ENCODE data around the gene GALNTL6. TPM values are rescaled to one million over a fixed set of nuclear protein-coding genes. Genes with fewer than 3 reads are reported as not detected.

GALNTL6 gene
- total and polyA plus RNA-seq, 2 donors (not counting 3 experiments of a cell fraction or from before 2014, with no cell fraction given), result not detected

GRCh38 chr4:173002830-173003561, 1189.8 kb downstream of the GALNTL6 start:
- dilution Hi-C loops (cut with MboI; ENCODE audit: extremely low pct_ligation_motif_present, low sequenced_read_pairs) (no loop called here), intact Hi-C loops (cut with micrococcal nuclease) (no loop called here)
- Histone ChIP-seq H3K9me3 (replicated peaks; ENCODE audit: control insufficient read depth, insufficient read depth, low read length) (no peaks in the 10 kb centered on the region), H3K9ac (replicated peaks; ENCODE audit: extremely low read depth, insufficient read depth, low read length) (no peak overlapping the region), H3K79me2 (ENCODE audit: control insufficient read depth, insufficient read depth, low read length) (no peaks in the 10 kb centered on the region), H3K27me3 (ENCODE audit: control insufficient read depth in 2 of 2, insufficient read depth in 2 of 2, low read length in 2 of 2) (peaks cover 0 to 2% of the 10 kb centered on the region in 2 experiments), H3K9me1 (replicated peaks; ENCODE audit: control insufficient read depth, extremely low read depth, insufficient read depth, low read length) (no peaks in the 10 kb centered on the region), H2AFZ (ENCODE audit: low read depth, low read length) (no peak overlapping the region), H3K4me3 (replicated peaks in 1 of 3; ENCODE audit: insufficient read depth in 1 of 3, low read depth in 1 of 3, low read length in 3 of 3) (no peak overlapping the region), H3K4me2 (ENCODE audit: insufficient read depth, low read length) (no peak overlapping the region), H3K4me1 (ENCODE audit: control insufficient read depth, extremely low read depth, insufficient read depth, low read length) (peaks cover 4% of the 10 kb centered on the region), H3K27ac (ENCODE audit: insufficient read depth, low read depth, low read length) (no peak overlapping the region), H4K20me1 (replicated peaks; ENCODE audit: control insufficient read depth, extremely low read depth, insufficient read depth, low read length) (no peaks in the 10 kb centered on the region), H3K36me3 (ENCODE audit: control insufficient read depth in 2 of 2, extremely low read depth in 1 of 2, insufficient read depth in 2 of 2, low read length in 2 of 2) (no peaks in the 10 kb centered on the region)
- FAIRE-seq, result no peak
- ChIA-PET CTCF (interaction anchor here (0.6 to 3.7 kb wide), 2 partner anchors 11 to 267 kb away, joined by 3 to 24 read pairs; no protein-coding TSS in a partner anchor), POLR2A (no interaction called here)
- TF ChIP-seq POLR2AphosphoS5 (IDR thresholded peaks at IDR 0.05; ENCODE audit: insufficient read depth, low read depth, low read length) (no peak), EZH2 (IDR thresholded peaks at IDR 0.05; ENCODE audit: borderline replicate concordance, low read depth, low read length, severe bottlenecking) (no peak), JUN (IDR thresholded peaks at IDR 0.05; ENCODE audit: borderline replicate concordance, insufficient read depth, insufficient read length, low read depth) (no peak), GATA2 (IDR thresholded peaks at IDR 0.05; ENCODE audit: insufficient read depth, insufficient read length, low read depth, low read length) (no peak), MYC (IDR thresholded peaks at IDR 0.05; ENCODE audit: low read depth, low read length) (no peak), POLR2A (IDR thresholded peaks at IDR 0.05; ENCODE audit: low read depth, low read length) (no peak), FOS (IDR thresholded peaks at IDR 0.05; ENCODE audit: borderline replicate concordance, insufficient read depth, low read length) (no peak)
- TF ChIP-seq, protein P1, sequence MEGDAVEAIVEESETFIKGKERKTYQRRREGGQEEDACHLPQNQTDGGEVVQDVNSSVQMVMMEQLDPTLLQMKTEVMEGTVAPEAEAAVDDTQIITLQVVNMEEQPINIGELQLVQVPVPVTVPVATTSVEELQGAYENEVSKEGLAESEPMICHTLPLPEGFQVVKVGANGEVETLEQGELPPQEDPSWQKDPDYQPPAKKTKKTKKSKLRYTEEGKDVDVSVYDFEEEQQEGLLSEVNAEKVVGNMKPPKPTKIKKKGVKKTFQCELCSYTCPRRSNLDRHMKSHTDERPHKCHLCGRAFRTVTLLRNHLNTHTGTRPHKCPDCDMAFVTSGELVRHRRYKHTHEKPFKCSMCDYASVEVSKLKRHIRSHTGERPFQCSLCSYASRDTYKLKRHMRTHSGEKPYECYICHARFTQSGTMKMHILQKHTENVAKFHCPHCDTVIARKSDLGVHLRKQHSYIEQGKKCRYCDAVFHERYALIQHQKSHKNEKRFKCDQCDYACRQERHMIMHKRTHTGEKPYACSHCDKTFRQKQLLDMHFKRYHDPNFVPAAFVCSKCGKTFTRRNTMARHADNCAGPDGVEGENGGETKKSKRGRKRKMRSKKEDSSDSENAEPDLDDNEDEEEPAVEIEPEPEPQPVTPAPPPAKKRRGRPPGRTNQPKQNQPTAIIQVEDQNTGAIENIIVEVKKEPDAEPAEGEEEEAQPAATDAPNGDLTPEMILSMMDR (IDR thresholded peaks at IDR 0.05; ENCODE audit: extremely low read depth in 1 of 2, insufficient read depth in 1 of 2, low read depth in 1 of 2, low read length in 2 of 2), result no peak
- TF ChIP-seq, protein P2, sequence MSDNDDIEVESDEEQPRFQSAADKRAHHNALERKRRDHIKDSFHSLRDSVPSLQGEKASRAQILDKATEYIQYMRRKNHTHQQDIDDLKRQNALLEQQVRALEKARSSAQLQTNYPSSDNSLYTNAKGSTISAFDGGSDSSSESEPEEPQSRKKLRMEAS (IDR thresholded peaks at IDR 0.05; ENCODE audit: insufficient read depth, insufficient read length), result no peak
- DNase-seq (ENCODE audit: low read depth, low spot score), result no peak
- BruUV-seq (replicated peaks), result no TSS peak

Measured in endothelial cell of umbilical vein (primary cell).